Erythroblast (primary cell): ENCODE results near the gene SLC18B1.

Experiments used
- GATA1 ChIP-seq: IDR thresholded peaks from 2 replicates; pipeline ENCODE4 v1.6.1; 2011; ENCODE audit warnings: low read depth, mild to moderate bottlenecking, control low read depth, low read length, moderate library complexity
- POLR2A ChIP-seq: IDR thresholded peaks from 2 replicates; pipeline ENCODE4 v1.6.1; 2011; ENCODE audit warnings: mild to moderate bottlenecking, low read length

- TF ChIP-seq POLR2A (no peak), GATA1 (no peak)
Measured at GRCh38 chr6:132800656-132801055, 2.2 kb upstream of the SLC18B1 start.
